ENCODE results near the gene ATP13A2.

Gene ATP13A2

DNA sequence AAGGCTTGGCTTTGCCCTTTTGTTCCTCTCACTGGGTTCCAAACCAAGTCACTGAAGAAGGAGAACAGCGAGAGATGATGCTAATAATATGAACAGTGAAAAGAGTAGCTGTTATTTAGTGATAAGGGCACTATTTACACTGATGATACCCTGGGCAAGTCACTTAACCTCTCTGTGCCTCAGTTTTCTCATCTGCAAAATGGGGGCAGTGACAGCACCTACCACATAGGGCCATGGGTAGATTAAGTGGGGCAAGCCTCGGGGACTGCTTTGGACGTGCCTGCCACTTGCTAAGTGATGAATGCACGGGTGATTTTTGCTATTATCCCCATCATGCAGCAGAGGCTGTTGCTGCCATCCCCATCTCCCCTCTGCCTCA is 9.2 kb downstream of the ATP13A2 start:
- no peak for DNase-seq

DNA sequence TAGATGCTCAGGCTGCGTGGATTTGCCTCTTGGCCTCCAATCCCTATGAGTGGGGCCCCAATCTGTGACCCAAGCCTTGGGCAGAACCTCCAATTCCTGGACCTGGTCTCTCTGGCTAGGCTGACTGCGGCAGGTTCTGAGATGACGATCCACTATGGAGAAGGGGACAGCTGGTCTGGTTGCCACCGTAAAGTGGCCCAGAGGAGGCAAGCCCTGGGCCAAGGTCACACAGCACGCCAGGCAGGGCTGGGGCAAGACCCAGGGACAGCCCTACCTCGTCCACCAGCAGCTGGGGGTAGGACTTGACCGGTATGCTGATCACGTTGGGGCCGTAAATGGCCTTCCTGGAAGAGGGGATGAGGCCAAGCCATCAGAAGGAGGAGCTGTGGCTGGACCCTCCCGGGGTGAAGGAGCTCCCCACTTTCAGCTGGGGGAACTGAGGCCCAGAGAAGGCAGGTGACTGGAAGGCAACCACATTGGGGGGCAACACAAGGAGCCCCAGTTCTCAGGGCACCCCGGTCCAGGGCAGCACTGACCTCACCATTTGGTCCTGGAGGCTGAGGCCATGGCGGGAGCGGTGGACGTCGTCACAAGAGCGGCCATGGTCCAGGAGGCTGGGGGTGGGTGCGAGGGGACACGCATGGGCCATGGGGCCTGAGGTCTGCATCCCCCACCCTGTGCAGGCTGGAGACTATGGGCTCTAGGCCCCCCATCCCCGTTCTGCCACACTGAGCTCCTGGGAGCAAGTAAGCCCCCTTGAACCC is 9.8 kb downstream of the ATP13A2 start:
- DNase-seq, result no peak

DNA sequence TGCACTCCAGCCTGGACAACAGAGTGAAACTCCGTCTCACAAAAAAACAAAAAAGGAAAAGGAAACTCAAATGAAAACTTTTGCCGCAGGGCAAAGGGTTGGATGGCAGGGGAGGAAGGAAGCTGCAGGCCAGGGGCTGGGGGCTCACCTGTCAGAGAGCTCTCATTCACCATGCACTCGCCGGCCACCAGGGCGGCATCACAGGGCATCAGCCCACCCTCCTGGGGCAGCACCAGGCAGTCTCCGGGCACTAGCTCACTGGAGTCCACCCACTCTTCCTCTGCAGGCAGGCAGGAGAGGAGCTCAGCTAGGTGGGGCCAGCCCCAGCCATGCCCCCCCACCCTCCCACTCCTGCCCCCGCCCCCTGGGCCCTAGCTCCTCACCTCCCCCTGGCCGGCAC is 11.9 kb downstream of the ATP13A2 start:
- DNase-seq, result no peak

DNA sequence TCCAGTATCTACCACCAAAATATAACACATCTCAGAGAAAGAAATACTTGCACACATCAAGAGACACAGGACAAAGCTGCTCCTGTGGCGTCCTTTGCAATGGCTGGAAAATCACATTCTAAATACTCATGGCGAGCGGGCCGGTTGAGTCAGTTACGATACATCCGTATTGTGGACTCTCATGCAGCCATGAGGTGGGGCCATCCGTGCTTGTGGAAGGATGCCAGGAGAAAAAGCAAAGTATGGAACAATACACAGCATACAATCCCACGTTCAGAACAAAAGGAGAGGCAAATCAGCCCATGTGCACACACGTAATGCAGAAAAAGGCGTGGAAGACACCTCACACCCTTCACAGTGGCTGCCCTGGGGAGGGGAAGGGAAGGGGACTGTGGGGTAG is 13.1 kb downstream of the ATP13A2 start:
- no peak for DNase-seq

DNA sequence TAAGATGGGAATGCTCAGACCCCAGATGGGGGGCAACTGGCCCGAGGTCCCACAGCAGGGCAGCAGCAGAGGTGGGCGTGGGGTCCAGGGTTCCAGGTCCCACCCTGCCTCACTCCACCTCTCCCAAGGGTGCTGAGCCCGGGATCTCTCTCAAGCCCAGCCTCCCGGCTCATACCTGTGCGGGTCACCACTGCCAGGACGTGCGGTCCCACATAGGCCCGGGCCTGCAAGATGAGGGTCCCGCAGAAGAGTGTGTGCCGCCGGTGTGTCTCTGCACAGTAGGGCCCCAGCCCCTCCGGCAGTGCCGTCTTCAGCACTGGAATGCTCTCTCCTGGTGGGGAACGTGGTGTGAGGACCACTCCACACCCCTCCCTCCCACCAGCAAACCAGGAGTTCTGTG is 14.9 kb downstream of the ATP13A2 start:
- no peak for DNase-seq

DNA sequence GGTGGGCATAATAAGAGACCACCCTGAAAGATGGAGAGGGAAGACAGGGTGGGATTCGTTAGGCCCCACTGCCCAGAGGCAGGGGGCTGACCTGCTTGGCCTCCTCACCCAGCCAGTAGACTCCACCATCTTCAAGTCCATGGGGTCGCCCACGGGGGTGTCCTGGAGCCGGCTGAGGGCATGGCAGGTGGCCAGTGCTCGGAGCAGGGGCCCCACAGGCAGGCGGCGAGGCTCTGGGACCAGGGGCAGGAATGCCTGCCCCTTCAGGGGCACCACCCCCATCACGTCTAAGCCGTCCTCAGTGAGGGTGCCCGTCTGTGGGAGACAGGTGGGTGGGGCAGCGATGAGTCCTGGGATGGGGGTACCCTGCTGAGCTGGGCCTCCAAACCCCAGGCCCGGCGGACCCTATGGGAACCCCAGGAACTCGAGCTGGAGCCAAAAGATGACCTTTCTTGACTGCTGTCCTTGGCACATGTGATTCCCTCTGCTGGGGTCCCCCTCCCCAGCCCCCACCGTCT is 18.1 kb downstream of the ATP13A2 start:
- no peak for DNase-seq

DNA sequence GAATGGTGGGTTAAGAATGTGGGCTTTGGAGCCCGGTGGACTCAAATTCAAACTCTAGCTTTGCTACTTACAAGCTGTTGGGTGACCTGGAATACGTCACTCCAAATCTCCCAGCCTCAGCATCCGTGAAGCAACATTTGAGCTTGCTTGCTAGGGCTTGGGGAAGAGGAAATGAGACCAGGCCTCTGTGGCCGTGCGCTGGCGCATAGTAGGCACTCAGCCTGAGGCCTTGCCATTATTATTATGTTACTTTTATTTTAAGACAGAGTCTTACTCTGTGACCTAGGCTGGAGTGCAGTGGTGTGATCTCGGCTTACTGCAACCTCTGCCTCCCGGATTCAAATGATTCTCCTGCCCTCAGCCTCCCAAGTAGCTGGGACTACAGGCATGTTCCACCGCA is 19.1 kb downstream of the ATP13A2 start:
- DNase-seq, result no peak

DNA sequence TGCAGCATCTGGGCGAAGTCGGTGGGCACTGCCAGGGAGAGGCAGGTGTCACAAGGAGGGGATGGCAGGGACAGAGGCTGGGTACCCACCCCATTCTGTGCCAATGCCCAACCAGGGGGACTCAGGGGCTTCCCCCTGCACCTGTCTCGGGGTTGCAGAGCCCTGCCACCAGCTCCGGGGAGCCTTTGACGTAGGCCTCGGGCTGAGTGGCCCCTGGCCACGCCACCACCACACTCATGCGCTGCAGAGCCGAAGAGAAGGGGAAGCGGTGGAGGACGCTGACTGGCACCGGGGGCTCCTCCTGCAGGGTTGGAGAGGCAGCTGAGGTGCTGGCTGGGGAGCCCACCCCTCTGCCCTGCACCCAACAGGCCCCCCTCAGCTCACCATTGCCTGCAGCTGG is 19.6 kb downstream of the ATP13A2 start:
- DNase-seq, result no peak

DNA sequence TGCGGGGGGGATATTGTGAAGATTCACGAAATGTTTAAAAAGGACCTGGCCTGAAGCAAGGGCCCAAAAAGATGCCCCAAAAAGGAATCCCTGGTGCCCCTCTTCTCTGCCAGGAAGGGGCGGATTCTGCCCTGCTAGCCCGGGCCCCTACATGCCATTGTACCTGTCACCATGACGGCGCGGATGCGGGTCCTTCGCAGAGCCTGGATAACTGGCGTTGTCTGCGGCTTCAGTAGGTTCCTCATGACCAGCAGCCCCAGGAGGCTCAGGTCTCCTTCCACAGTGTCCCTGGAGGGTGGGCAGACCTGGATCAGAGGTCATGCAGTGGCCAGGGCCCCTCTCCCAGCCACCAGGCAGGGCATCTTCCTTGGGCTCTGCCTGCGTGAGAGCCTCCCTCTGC is 20.2 kb downstream of the ATP13A2 start:
- no peak for DNase-seq

DNA sequence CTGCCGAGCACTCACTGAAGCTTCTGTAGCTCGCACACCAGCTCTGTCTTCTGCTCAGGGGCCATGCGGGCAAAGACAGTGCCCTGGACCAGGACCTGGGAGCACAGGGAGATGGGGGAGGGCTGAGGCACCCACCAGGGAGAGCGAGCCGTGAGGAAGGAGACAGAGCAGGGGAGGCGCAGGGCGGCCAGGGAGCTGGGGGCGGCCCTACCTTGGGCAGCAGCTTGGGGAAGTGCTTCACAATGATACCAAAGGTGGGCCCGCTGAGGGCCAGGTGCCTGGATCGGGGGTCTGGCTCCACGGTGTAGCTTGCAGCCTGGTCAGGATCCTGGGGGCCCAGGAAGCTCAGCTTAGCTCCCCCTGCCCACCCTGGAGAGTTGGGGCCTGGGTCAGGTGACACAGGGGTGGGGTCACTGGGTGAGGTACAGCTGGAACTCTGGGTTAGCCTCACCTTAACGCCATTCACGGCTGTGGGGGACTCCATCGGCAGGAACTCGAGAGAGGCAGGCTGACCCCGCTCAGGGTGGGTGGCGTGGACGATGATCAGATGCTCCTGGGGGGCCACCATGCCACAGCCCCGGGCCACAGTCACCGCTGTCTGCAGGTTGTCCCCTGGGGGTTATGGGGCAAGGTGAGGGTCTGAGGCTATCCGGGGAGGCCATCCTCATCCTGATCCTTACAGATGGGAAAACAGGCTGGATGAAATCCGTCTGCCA is 21.9 kb downstream of the ATP13A2 start:
- no peak for DNase-seq

DNA sequence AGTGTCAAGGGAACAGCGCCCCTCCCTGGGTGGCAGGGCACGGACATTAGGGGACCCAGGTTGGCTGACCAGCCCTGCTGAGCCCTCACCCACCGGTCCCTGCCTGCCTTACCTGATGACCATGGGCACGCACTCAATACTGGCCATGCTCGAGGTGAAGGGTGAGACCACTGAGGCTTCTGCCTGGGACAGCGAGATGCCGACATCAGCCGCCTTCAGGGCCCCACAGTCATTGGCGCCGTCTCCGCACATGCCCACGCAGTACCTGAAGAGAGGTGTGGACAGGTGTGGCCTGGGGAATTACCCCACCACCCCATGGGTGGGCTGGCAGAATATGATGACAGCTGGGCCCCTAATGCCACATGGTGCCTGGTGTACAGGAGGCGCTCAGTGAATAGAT is 23.5 kb downstream of the ATP13A2 start:
- no peak for DNase-seq

DNA sequence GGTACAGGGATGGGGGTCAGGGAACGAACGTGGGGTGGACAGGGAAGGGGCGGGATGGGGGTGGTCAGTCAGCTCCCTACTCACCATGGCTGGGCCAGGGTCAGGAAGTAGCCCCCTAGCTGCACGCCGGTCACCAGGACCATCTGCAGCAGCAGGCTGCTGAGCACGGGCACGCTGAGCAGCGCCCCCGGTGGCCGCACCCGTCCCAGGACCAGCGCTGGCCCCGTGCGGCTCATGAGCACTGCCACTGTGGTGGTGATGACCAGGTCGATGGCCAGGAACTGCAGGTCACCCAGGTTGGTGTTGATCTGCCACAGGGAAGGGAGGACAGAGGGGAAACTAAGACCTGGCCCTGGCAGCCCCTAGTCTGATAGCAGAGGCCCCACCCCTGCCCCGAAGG is 24.8 kb downstream of the ATP13A2 start:
- no peak for DNase-seq

DNA sequence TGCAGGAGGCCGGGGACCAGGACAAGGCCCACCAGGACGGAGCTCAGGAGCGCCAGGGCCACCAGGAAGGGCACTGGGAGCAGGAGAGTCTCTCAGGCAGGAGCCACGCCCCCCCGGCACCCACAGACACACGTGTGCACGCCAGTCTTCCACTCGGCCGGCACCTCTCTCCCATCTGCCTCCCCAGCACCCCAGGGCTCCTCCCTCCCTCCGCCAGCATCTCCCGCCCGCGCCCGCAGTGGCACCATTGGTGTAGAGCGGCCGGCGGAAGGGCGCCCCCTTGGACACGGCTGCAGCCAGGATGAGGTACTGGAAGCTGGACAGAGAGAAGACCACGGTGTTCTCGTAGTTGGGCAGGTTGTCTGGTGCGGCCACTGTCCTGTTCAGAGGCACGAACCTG is 25.2 kb downstream of the ATP13A2 start:
- no peak for DNase-seq

DNA sequence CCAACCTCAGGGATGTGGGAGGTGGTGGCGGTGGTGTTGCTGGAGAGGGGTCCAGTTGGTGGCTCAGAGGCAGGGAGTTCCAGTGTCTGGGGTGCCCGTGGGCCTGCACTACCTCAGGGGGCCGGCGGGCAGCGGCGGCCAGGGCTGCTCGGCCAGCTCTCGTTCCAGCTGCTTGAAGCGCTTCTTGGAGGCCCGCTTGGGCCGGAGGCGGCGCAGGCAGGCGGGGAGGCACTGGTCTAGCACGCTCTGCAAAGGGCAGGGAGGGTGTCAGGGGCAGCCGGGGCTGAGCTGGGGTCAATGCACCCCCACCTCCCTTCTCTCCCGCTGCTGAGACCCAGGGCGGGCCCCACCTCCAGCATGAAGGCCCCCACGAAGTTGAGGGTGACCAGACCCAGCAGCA is 25.6 kb downstream of the ATP13A2 start:
- no peak for DNase-seq

DNA sequence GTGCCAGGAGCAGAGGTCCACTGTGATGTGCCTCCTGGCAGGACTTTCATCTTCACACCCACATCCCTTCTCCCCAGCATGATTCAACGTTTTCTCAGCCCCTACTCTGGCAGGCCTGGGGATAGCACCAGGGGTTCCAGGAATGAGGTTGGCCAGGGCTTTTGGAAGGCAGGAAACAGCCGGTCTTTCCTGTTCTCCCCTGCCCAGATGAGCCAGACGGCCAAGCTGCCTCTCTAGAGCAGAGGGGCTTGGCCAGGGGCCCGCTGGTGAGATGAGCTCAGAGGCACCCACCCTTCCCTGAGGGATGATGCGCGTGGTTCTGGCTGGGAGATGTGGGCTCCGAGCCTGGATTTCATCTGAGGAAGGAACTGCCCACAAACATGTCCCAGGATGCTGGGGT is 27.0 kb downstream of the ATP13A2 start:
- DNase-seq, result no peak

DNA sequence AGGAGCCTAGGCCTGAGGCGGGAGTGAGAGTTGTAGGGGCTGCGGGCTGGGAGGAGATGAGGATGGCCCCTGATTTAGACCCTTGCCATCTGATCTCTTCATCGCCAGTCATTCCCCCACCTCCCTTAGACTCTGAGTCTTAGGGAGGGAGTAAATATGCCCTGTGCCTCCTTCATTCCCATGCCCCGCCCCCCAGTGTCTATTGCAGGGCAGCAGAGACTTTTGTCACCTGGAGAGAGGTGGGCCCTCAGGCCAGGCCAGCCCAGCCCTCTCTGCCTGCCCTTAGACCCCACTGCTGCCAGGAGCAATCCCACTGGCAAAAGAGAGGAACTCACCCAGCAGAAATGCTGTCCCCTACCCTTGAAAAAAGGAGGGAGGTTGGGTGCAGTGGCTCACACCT is 28.1 kb downstream of the ATP13A2 start:
- no peak for DNase-seq

DNA sequence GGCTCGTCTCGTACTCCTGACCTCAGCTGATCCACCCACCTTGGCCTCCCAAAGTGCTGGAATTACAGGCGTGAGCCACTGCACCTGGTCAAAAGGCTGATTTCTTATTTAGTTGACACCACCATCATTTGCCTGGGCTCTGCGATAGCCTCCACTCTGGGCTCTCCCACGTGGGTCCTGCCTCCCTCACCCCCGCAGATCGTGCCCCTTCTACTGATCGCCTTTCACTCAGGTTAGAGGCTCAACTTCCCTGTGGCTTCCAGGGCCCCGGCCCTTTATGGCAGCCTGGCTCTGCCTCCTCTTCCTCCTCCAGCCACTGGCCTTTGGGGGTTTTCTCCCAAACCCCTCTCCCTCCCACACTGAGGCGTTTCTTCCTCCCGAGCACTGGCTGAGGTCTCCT is 28.8 kb downstream of the ATP13A2 start:
- no peak for DNase-seq

DNA sequence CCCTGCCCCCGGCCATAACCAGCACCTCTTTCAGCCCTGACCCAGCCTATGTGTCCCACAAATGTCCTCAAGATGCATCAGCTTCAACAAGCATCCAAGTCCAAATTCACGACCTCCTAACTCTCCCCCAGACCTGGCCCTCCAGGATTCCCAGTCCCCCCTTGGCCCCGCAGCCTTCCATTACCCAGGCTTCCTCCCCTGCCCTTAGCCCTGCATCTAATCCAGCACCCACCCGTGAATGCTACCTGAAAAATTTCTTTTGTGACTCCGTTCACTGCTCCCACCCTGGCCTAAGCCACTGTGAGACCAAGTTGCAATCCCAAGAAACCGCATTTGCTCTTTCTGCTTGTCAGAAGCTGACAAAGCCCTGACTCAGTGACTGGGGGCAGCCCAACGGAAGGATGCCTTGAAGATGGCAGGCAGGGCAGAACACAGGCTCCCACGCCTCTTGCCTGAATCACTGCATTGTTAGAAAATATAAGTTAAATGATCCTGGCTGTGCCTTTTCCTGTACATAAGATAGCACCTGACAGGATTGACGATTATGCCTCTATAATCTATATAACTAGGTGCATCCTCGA is 30.4 kb downstream of the ATP13A2 start:
- no peak for DNase-seq

DNA sequence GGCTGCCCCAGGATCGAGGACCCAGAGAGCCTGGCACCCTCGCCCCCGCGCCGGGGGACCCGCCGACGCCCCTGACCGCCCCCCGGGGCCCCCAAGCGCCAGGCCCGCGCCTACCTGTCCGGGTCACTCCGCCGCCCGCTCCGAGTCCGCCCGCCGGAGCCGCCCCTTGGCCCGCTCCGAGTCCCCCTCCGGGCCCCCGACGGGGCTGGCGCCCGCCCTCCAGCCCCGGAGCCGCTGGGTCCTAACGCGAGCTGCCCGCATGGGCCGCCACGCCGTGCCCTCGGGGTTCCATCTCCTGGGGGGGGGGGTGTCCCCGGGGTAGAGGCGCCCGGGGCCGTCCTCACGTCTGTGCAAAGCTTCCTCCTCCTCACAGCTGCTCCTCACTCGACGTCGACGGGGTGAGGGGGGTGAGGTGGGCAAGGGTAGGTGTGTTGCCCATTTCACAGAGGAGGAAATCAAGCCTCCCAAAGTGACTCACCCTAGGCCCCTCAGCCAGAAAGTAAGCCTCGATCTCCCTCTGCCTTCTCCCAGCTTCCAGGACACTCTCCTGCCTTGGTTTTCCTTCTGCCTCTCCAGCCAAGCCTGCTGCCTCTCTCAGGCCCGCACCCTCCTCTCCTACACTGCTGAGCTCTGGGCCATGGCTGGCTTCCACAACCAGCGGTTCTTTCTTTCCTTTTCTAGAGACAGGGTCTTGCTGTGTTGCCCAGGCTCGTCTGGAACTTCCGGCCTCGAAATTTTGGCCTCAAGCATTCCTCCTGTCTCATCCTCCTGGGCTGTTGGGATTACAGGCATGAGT is 31.1 kb downstream of the ATP13A2 start, which contains the start of gene MFAP2:
Gene MFAP2 (minus strand): TSS at position 148 of the 796 bp plus-strand sequence. CDS start 2,347 bp downstream, outside the sequence.
- no peak for DNase-seq

DNA sequence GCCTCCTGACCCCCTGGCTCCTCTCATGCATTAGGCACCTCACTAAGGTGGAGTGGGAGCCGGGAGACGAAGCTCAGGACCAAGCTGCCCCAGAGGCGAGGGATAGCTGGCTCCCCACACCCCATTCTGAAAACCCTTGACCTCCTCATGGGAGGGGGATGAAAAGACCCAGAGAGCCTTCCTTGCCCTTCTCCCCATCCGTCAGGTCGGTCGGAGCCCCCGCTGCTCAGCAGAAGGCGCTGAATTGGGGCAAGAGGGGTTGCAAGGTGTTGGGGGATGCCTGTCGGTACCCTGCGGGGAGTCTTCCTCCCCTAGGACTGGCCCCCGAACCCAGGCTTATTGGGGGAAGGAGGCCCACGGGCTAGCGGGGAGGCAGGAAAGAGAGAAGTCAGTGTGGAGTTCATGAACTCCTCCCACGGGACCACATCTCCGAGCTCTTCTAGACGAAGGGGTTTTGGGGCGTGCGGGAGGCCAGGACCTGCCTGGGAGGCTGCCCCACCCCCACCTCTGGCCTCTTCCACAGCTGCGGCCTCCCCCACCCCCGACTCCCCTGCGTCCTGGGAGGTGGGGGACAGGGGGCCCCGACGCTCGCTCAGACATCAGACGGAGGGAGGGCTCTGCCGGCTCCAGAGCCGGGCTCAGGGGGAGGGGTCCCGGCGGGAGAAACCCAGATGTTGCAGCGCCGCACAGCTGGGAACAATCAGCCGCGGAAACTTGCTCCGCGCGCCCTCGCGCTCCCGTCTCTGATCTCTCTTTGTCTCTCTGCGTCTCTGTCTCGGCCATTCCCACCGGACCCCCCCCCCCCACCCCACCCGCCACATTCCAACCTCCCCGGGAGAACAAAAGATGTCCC is 32.0 kb downstream of the ATP13A2 start:
- DNase-seq, result no peak

DNA sequence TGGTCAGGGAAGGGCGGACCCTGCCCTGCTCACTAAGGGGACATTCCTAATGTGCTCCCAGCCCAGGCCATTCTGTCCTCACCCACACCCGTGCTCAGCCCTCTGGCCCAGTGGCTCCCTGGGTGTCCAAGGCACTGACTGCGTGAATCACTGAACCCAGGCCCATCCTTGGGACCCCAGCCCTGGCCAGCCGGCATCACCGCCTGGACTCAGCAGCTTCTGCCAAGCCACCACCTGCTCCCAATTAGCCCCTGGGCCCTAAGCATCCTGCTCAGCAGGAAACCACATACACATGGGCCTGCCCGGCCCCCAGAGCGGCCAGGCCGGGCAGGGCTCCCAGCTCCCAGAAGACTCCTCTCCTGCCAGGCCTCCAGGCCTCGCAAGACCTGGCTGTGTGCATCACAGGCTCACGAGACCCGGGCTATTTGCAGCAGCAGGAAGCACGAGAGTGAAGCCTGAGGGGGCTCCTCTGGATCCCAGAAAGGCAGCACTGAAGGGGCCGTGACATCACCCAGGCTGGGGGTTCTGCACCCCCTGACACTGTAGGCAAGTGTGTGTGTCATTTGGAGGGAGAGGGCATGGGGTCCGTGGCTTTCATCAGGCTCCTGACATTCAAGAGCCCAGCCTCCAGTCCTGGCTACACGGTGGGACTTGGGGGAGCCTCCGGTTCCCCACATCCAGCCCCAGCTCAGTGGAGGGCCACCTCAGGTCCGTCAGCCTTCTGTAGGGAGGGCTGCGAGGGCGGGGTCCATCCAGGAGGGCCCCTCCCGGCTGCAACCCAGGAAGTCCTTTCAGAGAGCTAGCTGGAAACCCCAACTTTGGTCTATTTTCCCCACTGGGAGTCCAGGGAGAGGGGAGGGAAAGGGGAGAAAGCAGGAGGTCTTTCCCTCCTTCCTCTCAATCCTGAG is 32.9 kb downstream of the ATP13A2 start:
- DNase-seq, result no peak
